Liver (tissue), 9 donors: ENCODE data around the gene PNPLA6. TPM values are rescaled to one million over a fixed set of nuclear protein-coding genes. Genes with fewer than 3 reads are reported as not detected.

ENCODE experiments used
- DNase-seq: peaks from one replicate; pipeline ENCODE4 v3.0.0-alpha.2; 2017; ENCODE audit warnings: low spot score
- H3K27ac ChIP-seq, 2 donors: one replicate each; pipeline ENCODE4 v1.7.0; 2013; ENCODE audit warnings: inconsistent platforms in 2 of 2, low read length in 2 of 2, control low read depth in 1 of 2, low read depth in 1 of 2, mild to moderate bottlenecking in 1 of 2
- H3K27me3 ChIP-seq, 4 donors: one replicate each; pipeline versions ENCODE4 v1.6.1 to v1.7.0; 2013; ENCODE audit warnings: low read length in 3 of 4, inconsistent platforms in 1 of 4, mild to moderate bottlenecking in 1 of 4, moderate library complexity in 1 of 4; ENCODE audit not compliant: control insufficient read depth in 4 of 4, insufficient read depth in 4 of 4
- H3K36me3 ChIP-seq, 4 donors: one replicate each; pipeline versions ENCODE4 v1.6.1 to v1.7.0; 2013; ENCODE audit warnings: low read length in 3 of 4, mild to moderate bottlenecking in 3 of 4, low read depth in 1 of 4, moderate library complexity in 1 of 4; ENCODE audit not compliant: control insufficient read depth in 4 of 4, insufficient read depth in 3 of 4
- H3K4me1 ChIP-seq, 4 donors: one replicate each; pipeline versions ENCODE4 v1.6.1 to v1.7.0; 2013; ENCODE audit warnings: low read length in 3 of 4, mild to moderate bottlenecking in 3 of 4, moderate library complexity in 1 of 4; ENCODE audit not compliant: control insufficient read depth in 4 of 4, insufficient read depth in 4 of 4
- H3K4me3 ChIP-seq, 3 donors: one replicate each; pipeline versions ENCODE4 v1.6.1 to v1.7.0; 2013; ENCODE audit warnings: low read length in 3 of 3, control low read depth in 1 of 3, low read depth in 1 of 3, mild to moderate bottlenecking in 1 of 3
- H3K9ac ChIP-seq, 2 donors: one replicate each; pipeline ENCODE4 v1.7.0; 2013; ENCODE audit warnings: low read length in 2 of 2, mild to moderate bottlenecking in 2 of 2, moderate library complexity in 2 of 2, control low read depth in 1 of 2, low read depth in 1 of 2
- H3K9me3 ChIP-seq, 4 donors: one replicate each; pipeline versions ENCODE4 v1.6.1 to v1.7.0; 2013; ENCODE audit warnings: low read length in 3 of 4; ENCODE audit not compliant: control insufficient read depth in 4 of 4
- ATF3 ChIP-seq: IDR thresholded peaks from 2 replicates; pipeline ENCODE4 v1.6.1; 2016; ENCODE audit warnings: antibody characterized with exemption
- CTCF ChIP-seq: fragments of 150-350 bp; IDR thresholded peaks from 2 replicates; pipeline ENCODE4 v1.5.1; 2017; ENCODE audit warnings: improper control_type of control experiment, low read depth, low read length; ENCODE audit not compliant: missing input control
- EGR1 ChIP-seq, 2 donors: IDR thresholded peaks; 2 replicates each; pipeline ENCODE4 v1.6.1; 2016 to 2018; ENCODE audit warnings: antibody characterized with exemption in 2 of 2, low read depth in 2 of 2
- FOXA1 ChIP-seq: IDR thresholded peaks from 2 replicates; pipeline ENCODE4 v1.6.1; 2016; ENCODE audit warnings: antibody characterized with exemption
- FOXA2 ChIP-seq: IDR thresholded peaks from 2 replicates; pipeline ENCODE4 v1.6.1; 2016; ENCODE audit warnings: antibody characterized with exemption
- GABPA ChIP-seq, 2 donors: IDR thresholded peaks in 1 of 2; conservative IDR thresholded peaks in 1 of 2; 2 replicates each; pipeline ENCODE4 v1.6.1; 2016; ENCODE audit warnings: antibody characterized with exemption in 2 of 2, mild to moderate bottlenecking in 1 of 2, moderate library complexity in 1 of 2
- HNF4A ChIP-seq, 2 donors: conservative IDR thresholded peaks; 2 replicates each; pipeline ENCODE4 v1.6.1; 2016; ENCODE audit warnings: antibody characterized with exemption in 2 of 2, mild to moderate bottlenecking in 2 of 2
- HNF4G ChIP-seq: IDR thresholded peaks from 2 replicates; pipeline ENCODE4 v1.6.1; 2016; ENCODE audit warnings: antibody characterized with exemption
- NR2F2 ChIP-seq: IDR thresholded peaks from 2 replicates; pipeline ENCODE4 v1.6.1; 2016; ENCODE audit warnings: antibody characterized with exemption
- REST ChIP-seq: IDR thresholded peaks from 2 replicates; pipeline ENCODE4 v1.6.1; 2016; ENCODE audit warnings: antibody characterized with exemption, mild to moderate bottlenecking
- RXRA ChIP-seq, 2 donors: IDR thresholded peaks; 2 replicates each; pipeline ENCODE4 v1.6.1; 2017 to 2018; ENCODE audit warnings: antibody characterized with exemption in 2 of 2, mild to moderate bottlenecking in 1 of 2
- SP1 ChIP-seq: IDR thresholded peaks from 2 replicates; pipeline ENCODE4 v1.6.1; 2018; ENCODE audit warnings: antibody characterized with exemption, mild to moderate bottlenecking
- TAF1 ChIP-seq: conservative IDR thresholded peaks from 2 replicates; pipeline ENCODE4 v1.6.1; 2016; ENCODE audit warnings: antibody characterized with exemption, mild to moderate bottlenecking
- YY1 ChIP-seq: IDR thresholded peaks from 2 replicates; pipeline ENCODE4 v1.6.1; 2016; ENCODE audit warnings: antibody characterized with exemption, mild to moderate bottlenecking
- ZBTB33 ChIP-seq: IDR thresholded peaks from 2 replicates; pipeline ENCODE4 v1.6.1; 2016; ENCODE audit warnings: antibody characterized with exemption
- WGBS: extraction: QIAGEN DNeasy Blood & Tissue Kit; methylation state at CpG from one replicate; pipeline ENCODE4 v1.1.7; 2013; 5-methylcytosine and 5-hydroxymethylcytosine counted together
- polyA plus RNA-seq, 2 donors: library from polyadenylated mRNA; stranded (reverse) in 1 of 2; unstranded in 1 of 2; fragments of 200-250 nt in 1 of 2; fragments of >200 nt in 1 of 2; fragmentation: Nextera tagmentation in 1 of 2; extraction: Ambion mirVana in 1 of 2; gene quantifications; one replicate each; pipeline versions ENCODE4 v1.2.1 to v1.2.3, GENCODE V29; 2013 to 2015
- total RNA-seq, 2 donors: library from RNA; depleted of rRNA; stranded (reverse); fragments of >200 nt; gene quantifications; one replicate each; pipeline ENCODE4 v1.2.3, GENCODE V29; 2014
- TF ChIP-seq, protein P1 (sequence below): IDR thresholded peaks from 2 replicates; pipeline ENCODE4 v1.6.1; 2016; ENCODE audit warnings: antibody characterized with exemption
- donor health status: healthy.
- donor health status: healthy.
- donor health status: healthy.
- donor health status: healthy.
- donor health status: healthy.

The PNPLA6 gene
- total and polyA plus RNA-seq, 4 donors, result 20.9 to 68.4 (median 28.0) TPM

- no peak for DNase-seq
- no peaks in the 10 kb centered on the region for H3K9me3 ChIP-seq
- WGBS, result 96% methylated on average over 4 of the region's 4 CpGs
Observed at GRCh38 chr19:7564866-7565265, 29.3 kb downstream of the PNPLA6 start.

More at GRCh38 chr19:7564866-7565265, 29.3 kb downstream of the PNPLA6 start:
- no peaks in the 10 kb centered on the region for H3K27me3 ChIP-seq
- TF ChIP-seq GABPA (IDR thresholded peaks at IDR 0.05 in 1 of 2, conservative IDR thresholded peaks at IDR 0.05 in 1 of 2) (no peak), HNF4G (no peak), ZBTB33 (no peak), REST (no peak), FOXA1 (no peak), ATF3 (no peak), YY1 (no peak), CTCF (no peak), FOXA2 (no peak), RXRA (IDR thresholded peaks at IDR 0.05) (no peak), HNF4A (conservative IDR thresholded peaks at IDR 0.05) (no peak), EGR1 (IDR thresholded peaks at IDR 0.05; ENCODE audit: low read depth in 2 of 2) (no peak), TAF1 (no peak), NR2F2 (no peak), SP1 (no peak)
- TF ChIP-seq, protein P1, sequence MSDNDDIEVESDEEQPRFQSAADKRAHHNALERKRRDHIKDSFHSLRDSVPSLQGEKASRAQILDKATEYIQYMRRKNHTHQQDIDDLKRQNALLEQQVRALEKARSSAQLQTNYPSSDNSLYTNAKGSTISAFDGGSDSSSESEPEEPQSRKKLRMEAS, result no peak
- peaks cover 0 to 11% (median 5%) of the 10 kb centered on the region in 4 donors for H3K36me3 ChIP-seq
- no peak overlapping the region for H3K9ac ChIP-seq
- H3K4me3 ChIP-seq, result no peak overlapping the region
- no peaks in the 10 kb centered on the region for H3K4me1 ChIP-seq
- no peak overlapping the region for H3K27ac ChIP-seq
